ENCODE results near the gene GADL1. TPM values are rescaled to one million over a fixed set of nuclear protein-coding genes. Genes with fewer than 3 reads are reported as not detected.

GADL1 gene
- polyA plus RNA-seq, 3 donors: 2.4 to 6.0 (median 3.9) TPM

- no peak for DNase-seq (ENCODE audit: extremely low read depth in 1 of 11, low read depth in 9 of 11, low spot score in 4 of 11)
Measured at GRCh38 chr3:30774062-30774461, 120.4 kb downstream of the GADL1 start.

- DNase-seq (ENCODE audit: extremely low read depth in 1 of 11, low read depth in 9 of 11, low spot score in 4 of 11): no peak
Measured at GRCh38 chr3:30770387-30770786, 124.1 kb downstream of the GADL1 start.

- peak in 10 of 11 donors; percentile 50 to 76 (median 65) for DNase-seq (ENCODE audit: extremely low read depth in 1 of 11, low read depth in 9 of 11, low spot score in 4 of 11)
Measured at GRCh38 chr3:30768703-30769550, 125.5 kb downstream of the GADL1 start.

- no peak for DNase-seq (ENCODE audit: extremely low read depth in 1 of 11, low read depth in 9 of 11, low spot score in 4 of 11)
Measured at GRCh38 chr3:30768046-30768445, 126.4 kb downstream of the GADL1 start.

GRCh38 chr3:30766522-30766921, 127.9 kb downstream of the GADL1 start:
- DNase-seq (ENCODE audit: extremely low read depth in 1 of 11, low read depth in 9 of 11, low spot score in 4 of 11): no peak

GRCh38 chr3:30764891-30765290, 129.6 kb downstream of the GADL1 start:
- DNase-seq (ENCODE audit: extremely low read depth in 1 of 11, low read depth in 9 of 11, low spot score in 4 of 11): no peak

GRCh38 chr3:30764281-30764680, 130.2 kb downstream of the GADL1 start:
- DNase-seq (ENCODE audit: extremely low read depth in 1 of 11, low read depth in 9 of 11, low spot score in 4 of 11): no peak

- no peak for DNase-seq (ENCODE audit: extremely low read depth in 1 of 11, low read depth in 9 of 11, low spot score in 4 of 11)
Measured at GRCh38 chr3:30761374-30761773, 133.1 kb downstream of the GADL1 start.

GRCh38 chr3:30760737-30761136, 133.7 kb downstream of the GADL1 start:
- no peak for DNase-seq (ENCODE audit: extremely low read depth in 1 of 11, low read depth in 9 of 11, low spot score in 4 of 11)

- no peak for DNase-seq (ENCODE audit: extremely low read depth in 1 of 11, low read depth in 9 of 11, low spot score in 4 of 11)
Measured at GRCh38 chr3:30760040-30760695, 134.3 kb downstream of the GADL1 start.

- DNase-seq (ENCODE audit: extremely low read depth in 1 of 11, low read depth in 9 of 11, low spot score in 4 of 11): no peak
Measured at GRCh38 chr3:30756218-30756617, 138.2 kb downstream of the GADL1 start.

GRCh38 chr3:30754426-30754825, 140.0 kb downstream of the GADL1 start:
- no peak for DNase-seq (ENCODE audit: extremely low read depth in 1 of 11, low read depth in 9 of 11, low spot score in 4 of 11)

GRCh38 chr3:30753766-30754165, 140.7 kb downstream of the GADL1 start:
- DNase-seq (ENCODE audit: extremely low read depth in 1 of 11, low read depth in 9 of 11, low spot score in 4 of 11): no peak

- no peak for DNase-seq (ENCODE audit: extremely low read depth in 1 of 11, low read depth in 9 of 11, low spot score in 4 of 11)
Measured at GRCh38 chr3:30752970-30753369, 141.5 kb downstream of the GADL1 start.

- DNase-seq (ENCODE audit: extremely low read depth in 1 of 11, low read depth in 9 of 11, low spot score in 4 of 11): no peak
Measured at GRCh38 chr3:30752491-30752890, 142.0 kb downstream of the GADL1 start.

GRCh38 chr3:30751610-30752299, 142.7 kb downstream of the GADL1 start:
- DNase-seq (ENCODE audit: extremely low read depth in 1 of 11, low read depth in 9 of 11, low spot score in 4 of 11): peak in 1 of 11 donors; percentile 35

- no peak for DNase-seq (ENCODE audit: extremely low read depth in 1 of 11, low read depth in 9 of 11, low spot score in 4 of 11)
Measured at GRCh38 chr3:30750967-30751366, 143.5 kb downstream of the GADL1 start.

- no peak for DNase-seq (ENCODE audit: extremely low read depth in 1 of 11, low read depth in 9 of 11, low spot score in 4 of 11)
Measured at GRCh38 chr3:30749230-30749629, 145.2 kb downstream of the GADL1 start.

GRCh38 chr3:30747771-30748281, 146.6 kb downstream of the GADL1 start:
- no peak for DNase-seq (ENCODE audit: extremely low read depth in 1 of 11, low read depth in 9 of 11, low spot score in 4 of 11)

Measured in renal cortex interstitium (tissue), 11 donors.